Fibroblast of villous mesenchyme (primary cell): ENCODE results near the gene KCNQ1OT1. TPM values are rescaled to one million over a fixed set of nuclear protein-coding genes. Genes with fewer than 3 reads are reported as not detected.

Experiments
- DNase-seq: peaks from one replicate; pipeline ENCODE4 v3.0.0-alpha.2; 2010; ENCODE audit warnings: low read depth
- H3K4me3 ChIP-seq: 2 replicates; pipeline ENCODE4 v1.5.1; 2011; ENCODE audit warnings: low read depth, mild to moderate bottlenecking, low read length
- total RNA-seq: library from RNA; depleted of rRNA; stranded (reverse); fragments of >200 nt; gene quantifications from 2 replicates; pipeline ENCODE4 v1.2.3, GENCODE V29; 2012
- TF ChIP-seq, protein P1 (sequence below): IDR thresholded peaks from 2 replicates; pipeline ENCODE4 v1.5.1; 2012; ENCODE audit warnings: low read depth, mild to moderate bottlenecking, low read length; ENCODE audit not compliant: insufficient read depth

KCNQ1OT1 gene
- total RNA-seq, 1 donor: 6.0 TPM

DNA sequence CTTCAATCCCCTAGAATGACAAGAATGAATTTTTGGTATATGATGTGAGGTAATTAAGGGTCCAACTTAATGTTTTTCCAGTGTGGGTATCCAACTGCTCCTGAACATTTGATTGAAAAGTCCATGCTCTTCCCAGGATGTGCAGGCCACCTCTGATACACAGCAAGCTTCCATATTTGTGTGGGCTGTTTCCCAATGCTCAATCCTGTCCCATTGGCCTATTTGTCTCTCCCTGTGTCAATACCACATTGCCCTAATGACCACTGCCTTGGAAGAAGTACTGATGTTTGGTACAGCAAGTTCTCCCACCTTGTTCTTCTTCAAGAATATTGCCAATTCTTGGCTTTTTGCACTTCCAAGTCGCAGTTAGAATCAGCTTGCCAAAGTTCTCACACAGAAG is 42.9 kb downstream of the KCNQ1OT1 start:
- no peak overlapping the region for H3K4me3 ChIP-seq
- DNase-seq: no peak
- TF ChIP-seq, protein P1, sequence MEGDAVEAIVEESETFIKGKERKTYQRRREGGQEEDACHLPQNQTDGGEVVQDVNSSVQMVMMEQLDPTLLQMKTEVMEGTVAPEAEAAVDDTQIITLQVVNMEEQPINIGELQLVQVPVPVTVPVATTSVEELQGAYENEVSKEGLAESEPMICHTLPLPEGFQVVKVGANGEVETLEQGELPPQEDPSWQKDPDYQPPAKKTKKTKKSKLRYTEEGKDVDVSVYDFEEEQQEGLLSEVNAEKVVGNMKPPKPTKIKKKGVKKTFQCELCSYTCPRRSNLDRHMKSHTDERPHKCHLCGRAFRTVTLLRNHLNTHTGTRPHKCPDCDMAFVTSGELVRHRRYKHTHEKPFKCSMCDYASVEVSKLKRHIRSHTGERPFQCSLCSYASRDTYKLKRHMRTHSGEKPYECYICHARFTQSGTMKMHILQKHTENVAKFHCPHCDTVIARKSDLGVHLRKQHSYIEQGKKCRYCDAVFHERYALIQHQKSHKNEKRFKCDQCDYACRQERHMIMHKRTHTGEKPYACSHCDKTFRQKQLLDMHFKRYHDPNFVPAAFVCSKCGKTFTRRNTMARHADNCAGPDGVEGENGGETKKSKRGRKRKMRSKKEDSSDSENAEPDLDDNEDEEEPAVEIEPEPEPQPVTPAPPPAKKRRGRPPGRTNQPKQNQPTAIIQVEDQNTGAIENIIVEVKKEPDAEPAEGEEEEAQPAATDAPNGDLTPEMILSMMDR: no peak

- DNase-seq: peak; percentile 27
- no peak overlapping the region for H3K4me3 ChIP-seq
- TF ChIP-seq, protein P1: no peak
These were observed 43.8 kb downstream of the KCNQ1OT1 start for GRCh38 chr11:2655834-2656622.

GRCh38 chr11:2655016-2655719 is 44.6 kb downstream of the KCNQ1OT1 start:
- no peak for DNase-seq
- TF ChIP-seq, protein P1: no peak

DNA sequence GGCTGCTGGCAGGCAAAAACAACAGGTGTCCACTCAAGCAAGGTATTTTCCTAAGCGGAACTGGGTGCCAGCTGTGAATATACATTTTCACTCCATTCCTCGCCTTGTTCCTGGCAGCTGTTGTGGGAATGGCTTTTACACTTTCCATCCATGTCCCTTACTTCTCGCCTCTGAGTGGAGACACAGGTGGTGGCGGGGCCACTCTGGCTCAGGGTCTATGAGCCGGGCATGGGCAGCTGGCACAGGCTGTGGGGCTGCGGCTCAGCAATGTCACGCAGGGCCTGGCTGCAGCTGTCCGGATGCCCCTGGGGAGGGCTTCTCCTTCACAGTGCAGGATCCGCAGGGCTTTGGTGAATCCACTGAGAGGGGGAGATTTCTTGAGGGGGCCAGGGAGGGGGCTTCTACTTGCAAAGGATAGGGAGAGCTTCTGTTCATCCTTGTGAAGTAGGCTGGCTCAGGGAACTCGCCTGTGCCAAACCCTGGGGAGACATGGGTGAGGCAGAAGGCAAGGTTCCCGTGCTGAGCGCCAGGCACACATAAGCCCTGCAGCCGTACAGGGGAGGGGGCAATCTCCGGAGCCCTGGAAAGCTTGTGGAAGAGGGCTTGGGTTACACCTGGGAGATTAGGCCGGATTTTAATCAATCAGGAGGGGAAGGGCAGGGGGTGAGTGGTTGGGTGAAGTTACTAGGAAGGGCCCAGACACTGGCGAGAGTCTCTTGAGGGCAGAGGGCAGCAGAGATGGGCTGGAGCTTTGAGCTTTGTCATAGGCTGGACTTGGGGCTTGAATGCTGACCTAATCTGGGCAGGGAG is 45.7 kb downstream of the KCNQ1OT1 start:
- no peak for DNase-seq
- TF ChIP-seq, protein P1: no peak
- H3K4me3 ChIP-seq: no peak overlapping the region

More at GRCh38 chr11:2655016-2655719, 44.6 kb downstream of the KCNQ1OT1 start:
- no peak overlapping the region for H3K4me3 ChIP-seq

- no peak overlapping the region for H3K4me3 ChIP-seq
- no peak for DNase-seq
- TF ChIP-seq, protein P1: no peak
These were observed 46.6 kb downstream of the KCNQ1OT1 start for GRCh38 chr11:2653198-2653551.

GRCh38 chr11:2652333-2653197 is 47.2 kb downstream of the KCNQ1OT1 start:
- no peak for DNase-seq
- TF ChIP-seq, protein P1: no peak
- no peak overlapping the region for H3K4me3 ChIP-seq
